ENCODE results near the gene EFCAB13.

DNA sequence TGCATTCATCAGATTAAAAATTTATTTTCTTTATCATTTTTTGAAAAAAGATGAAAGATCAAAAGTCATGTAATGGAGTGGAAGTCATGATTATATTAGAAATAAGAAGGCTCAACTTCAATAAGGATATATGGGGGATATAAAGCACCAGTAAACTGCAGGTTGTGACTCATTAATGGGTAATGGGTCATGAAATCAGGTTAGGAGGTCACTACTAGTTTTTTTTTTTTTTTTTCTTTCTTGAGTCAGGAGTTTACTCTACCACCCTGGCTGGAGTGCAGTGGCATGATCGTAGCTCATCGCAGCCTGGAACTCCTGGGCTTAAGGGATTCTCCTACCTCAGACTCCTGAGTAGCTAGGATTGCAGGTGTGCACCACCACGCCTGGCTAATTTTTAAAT is 14.3 kb downstream of the EFCAB13 start:
- TF ChIP-seq CHD1 (IDR thresholded peaks at IDR 0.05; ENCODE audit: low read depth, low read length) (no peak), RFX5 (IDR thresholded peaks at IDR 0.05; ENCODE audit: low read depth, low read length) (no peak), POLR2A (IDR thresholded peaks at IDR 0.05; ENCODE audit: low read depth, low read length) (no peak), MAZ (IDR thresholded peaks at IDR 0.05; ENCODE audit: borderline replicate concordance, low read depth, low read length) (no peak), CEBPB (IDR thresholded peaks at IDR 0.05; ENCODE audit: low read depth, low read length) (no peak), BHLHE40 (IDR thresholded peaks at IDR 0.05; ENCODE audit: low read depth, low read length) (no peak), SMC3 (IDR thresholded peaks at IDR 0.05; ENCODE audit: low read depth, low read length) (no peak), ELK1 (IDR thresholded peaks at IDR 0.05; ENCODE audit: borderline replicate concordance, low read depth, low read length) (no peak)
- TF ChIP-seq, protein P1, sequence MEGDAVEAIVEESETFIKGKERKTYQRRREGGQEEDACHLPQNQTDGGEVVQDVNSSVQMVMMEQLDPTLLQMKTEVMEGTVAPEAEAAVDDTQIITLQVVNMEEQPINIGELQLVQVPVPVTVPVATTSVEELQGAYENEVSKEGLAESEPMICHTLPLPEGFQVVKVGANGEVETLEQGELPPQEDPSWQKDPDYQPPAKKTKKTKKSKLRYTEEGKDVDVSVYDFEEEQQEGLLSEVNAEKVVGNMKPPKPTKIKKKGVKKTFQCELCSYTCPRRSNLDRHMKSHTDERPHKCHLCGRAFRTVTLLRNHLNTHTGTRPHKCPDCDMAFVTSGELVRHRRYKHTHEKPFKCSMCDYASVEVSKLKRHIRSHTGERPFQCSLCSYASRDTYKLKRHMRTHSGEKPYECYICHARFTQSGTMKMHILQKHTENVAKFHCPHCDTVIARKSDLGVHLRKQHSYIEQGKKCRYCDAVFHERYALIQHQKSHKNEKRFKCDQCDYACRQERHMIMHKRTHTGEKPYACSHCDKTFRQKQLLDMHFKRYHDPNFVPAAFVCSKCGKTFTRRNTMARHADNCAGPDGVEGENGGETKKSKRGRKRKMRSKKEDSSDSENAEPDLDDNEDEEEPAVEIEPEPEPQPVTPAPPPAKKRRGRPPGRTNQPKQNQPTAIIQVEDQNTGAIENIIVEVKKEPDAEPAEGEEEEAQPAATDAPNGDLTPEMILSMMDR (conservative IDR thresholded peaks at IDR 0.05; ENCODE audit: low read depth, low read length): no peak

Data from IMR-90 (cell line).